HK-2 (cell line): ENCODE data around the gene DDOST.
"Not testable (repeated sequence)": the region's sequence is repeated elsewhere in the genome, so short reads cannot be mapped to it uniquely, and the experiment has no call there.

ENCODE experiments used
- DNase-seq: peaks from one replicate; pipeline ENCODE4 v3.0.0-alpha.2; 2018; ENCODE audit not compliant: unreplicated experiment

Gene DDOST

DNA sequence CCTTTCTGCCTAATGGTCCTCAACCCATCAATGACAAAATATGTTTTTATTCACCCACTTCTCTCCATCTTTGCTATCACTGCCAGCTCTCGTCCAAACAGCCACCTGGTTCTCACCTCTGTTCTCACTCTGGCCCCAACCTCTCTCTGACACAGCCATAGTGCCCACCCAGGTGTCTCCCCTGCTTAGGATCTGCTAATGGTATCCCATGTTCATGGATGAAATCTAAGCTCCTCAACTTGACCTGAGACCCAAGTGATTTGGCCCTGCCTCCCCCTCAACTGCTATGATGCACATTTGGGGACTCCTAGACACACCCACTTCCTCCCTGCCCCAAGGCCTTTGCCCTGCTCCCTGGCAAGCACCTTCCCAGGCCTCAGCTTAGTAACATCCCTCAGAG, 30.7 kb upstream of the DDOST start:
- no peak for DNase-seq

- no peak for DNase-seq
These were observed 28.5 kb upstream of the DDOST start for GRCh38 chr1:20689645-20690056.

- DNase-seq: no peak
These were observed 25.9 kb upstream of the DDOST start for GRCh38 chr1:20686883-20687725.

DNA sequence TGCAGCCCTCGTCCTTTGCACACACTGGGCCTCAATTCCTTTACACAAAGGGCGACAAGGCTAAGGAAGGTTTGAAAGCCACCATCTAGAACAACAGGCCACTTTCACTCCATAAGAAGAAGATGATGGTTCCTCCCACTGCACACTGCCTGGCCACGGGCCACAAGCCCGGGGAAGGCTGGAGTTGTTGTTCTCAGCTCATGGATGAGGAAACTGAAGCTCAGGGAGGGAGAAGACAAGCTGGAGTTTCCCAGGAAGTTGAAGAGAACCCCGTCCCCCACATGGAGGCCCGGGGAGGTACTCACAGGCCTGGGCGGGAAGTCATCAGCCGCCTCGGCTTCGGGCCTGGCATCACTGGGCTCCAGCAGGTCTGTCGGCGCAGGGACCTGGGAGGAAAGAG, 24.6 kb upstream of the DDOST start:
- DNase-seq: no peak

GRCh38 chr1:20685099-20685662, 24.0 kb upstream of the DDOST start:
- DNase-seq: no peak

GRCh38 chr1:20684651-20685050, 23.5 kb upstream of the DDOST start:
- no peak for DNase-seq

GRCh38 chr1:20684050-20684620, 23.0 kb upstream of the DDOST start:
- DNase-seq: no peak

- no peak for DNase-seq
These were observed 22.4 kb upstream of the DDOST start for GRCh38 chr1:20683614-20684013.

GRCh38 chr1:20682571-20683236, 21.5 kb upstream of the DDOST start:
- DNase-seq: no peak

- DNase-seq: no peak
These were observed 20.8 kb upstream of the DDOST start for GRCh38 chr1:20681999-20682398.

DNA sequence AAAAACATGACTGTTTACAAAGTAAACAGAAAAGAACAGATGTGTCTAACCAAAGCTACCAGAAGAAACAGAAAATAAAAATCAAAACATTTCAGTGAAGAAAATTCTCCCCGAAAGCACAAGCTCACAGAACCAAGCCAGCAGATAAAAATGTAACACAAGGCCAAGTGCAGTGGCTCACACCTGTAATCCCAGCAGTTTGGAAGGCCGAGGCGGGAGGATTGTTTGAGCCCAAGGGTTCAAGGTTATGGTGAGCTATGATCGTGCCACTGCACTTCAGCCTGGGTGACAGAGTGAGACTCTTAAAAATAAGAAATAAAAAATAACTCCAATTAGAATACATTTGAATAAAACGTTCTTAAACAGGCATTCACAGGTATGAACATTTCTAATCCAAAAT, 19.1 kb upstream of the DDOST start:
- DNase-seq: no peak

DNA sequence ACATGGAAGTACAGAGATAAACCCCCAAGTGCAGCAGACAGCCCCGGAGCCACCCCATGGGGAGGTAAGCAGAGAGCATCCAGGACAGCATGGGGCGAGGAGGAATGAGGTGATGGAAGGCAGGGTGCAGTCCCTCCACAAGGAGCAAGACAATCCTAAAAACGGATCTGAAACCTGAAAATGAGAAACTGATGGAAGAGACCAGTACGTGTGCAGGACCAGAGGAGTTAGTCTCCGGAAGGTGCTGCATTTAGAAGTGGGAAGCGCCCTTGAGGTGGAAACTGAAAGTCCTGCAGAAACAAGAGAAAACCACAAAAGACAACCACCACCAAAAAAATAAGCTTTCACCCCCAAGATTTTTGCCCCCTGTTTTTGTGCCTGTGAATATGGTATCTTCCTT, 17.4 kb upstream of the DDOST start:
- no peak for DNase-seq

DNA sequence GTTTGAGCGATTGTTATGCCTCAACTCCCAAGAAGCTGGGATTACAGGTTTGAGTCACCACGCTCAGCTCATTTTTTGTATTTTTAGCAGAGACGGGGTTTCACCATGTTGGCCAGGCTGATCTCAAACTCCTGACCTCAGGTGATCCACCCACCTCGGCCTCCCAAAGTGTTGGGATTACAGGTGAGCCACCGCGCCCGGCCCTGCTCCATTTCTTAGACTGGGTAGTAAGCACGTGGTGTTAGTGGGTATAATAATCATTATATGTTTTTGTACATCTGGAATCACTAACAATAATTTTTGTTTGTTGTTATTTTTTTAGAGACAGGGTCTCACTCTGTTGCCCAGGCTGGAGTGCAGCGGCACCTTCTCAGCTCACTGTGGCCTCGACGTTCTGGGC, 12.5 kb upstream of the DDOST start:
- not testable (repeated sequence) for DNase-seq

DNA sequence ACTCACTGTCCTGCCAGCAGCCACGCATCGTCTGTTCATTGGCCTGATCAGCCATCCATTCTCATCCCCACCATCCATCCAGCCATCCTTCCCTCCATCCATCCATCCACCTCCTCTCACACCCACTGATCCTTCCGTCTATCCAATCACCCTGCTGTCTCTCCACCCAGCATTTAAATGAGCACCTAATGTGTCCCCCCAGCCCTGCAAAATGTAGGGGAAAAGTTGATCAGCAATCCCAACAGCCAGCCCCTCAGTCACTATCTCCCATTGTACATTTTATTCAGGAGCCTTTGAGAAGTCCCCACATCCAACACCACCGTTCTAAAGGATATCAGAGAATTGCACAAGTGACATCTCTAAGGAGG, 11.1 kb upstream of the DDOST start:
- DNase-seq: no peak

GRCh38 chr1:20670936-20671335, 9.8 kb upstream of the DDOST start:
- DNase-seq: no peak

GRCh38 chr1:20668581-20668980, 7.4 kb upstream of the DDOST start:
- no peak for DNase-seq

DNA sequence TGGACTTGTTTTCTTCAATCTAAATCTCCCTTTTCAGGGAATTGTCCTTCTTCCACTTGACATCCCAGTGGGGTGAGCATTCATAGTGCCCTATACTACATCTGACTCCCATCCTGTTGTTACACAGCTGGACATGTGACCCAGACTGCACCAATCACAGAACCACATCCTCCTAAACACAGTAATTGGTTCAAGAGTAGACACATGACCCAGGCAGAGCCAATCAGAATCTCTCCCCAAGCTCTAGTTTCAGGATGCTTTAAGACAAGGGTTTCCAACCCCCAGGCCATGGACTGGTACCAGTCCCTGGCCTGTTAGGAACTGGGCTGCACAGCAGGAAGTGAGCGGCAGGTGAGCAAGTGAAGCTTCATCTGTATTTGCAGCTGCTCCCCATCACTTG, 5.6 kb upstream of the DDOST start:
- no peak for DNase-seq

DNA sequence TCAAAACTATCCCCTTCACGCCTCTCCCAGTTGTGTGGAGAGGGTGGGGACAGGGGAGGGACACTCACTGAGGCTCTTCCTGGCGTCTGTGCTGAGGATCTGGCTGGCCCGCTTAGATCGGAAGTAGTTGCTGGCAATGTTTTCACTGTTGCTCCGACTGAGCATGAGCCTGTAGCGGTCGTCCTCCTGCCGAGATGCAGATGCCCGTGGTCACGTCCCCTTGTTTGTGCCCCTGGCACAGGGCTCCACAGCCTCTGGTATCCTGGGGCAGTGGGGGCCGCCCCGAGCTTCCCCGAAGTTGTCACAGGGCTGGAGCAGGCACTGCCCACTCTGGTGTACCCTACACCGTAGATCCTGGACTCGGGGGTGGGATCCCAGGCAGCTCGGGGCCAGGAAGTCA, 5.0 kb upstream of the DDOST start:
- no peak for DNase-seq

GRCh38 chr1:20665726-20666125, 4.6 kb upstream of the DDOST start:
- DNase-seq: no peak

GRCh38 chr1:20663969-20664715, 3.0 kb upstream of the DDOST start:
- no peak for DNase-seq

DNA sequence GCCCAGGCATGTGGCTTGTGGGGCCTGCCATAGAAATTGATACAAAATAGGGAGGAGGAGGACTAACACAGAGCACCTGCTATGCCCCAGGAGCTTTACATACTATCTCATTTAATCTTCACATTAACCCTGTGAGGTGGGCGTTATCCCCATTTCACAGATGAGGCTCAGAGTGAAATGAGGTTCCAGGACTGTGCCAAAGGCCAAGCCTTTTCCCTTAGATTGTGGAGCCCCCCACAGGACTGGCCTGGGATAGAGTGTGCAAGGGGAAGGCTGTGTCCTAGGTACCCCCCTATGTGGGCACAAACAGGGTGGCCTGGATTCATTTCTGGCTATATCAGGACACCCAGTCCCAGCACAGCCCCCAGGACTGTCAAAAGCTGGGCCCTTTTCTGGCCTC, 2.2 kb upstream of the DDOST start:
- no peak for DNase-seq

DNA sequence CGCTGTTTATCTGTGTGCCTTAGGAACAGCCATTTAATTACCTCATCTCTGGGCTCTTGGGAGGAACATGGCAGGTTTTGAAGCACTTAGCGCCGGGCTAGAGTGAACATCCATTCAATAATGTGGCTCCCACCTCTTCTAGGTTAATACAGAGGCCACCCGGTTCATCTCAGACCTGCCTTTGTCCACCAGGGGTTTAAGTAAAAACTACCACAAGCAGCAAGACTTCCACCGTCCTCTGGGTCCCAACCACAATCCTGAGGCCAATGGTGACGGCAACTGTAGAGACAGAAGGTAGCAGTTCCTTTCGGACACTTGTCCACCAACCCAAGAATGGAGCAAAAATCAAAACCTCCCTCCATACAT, 924 bp upstream of the DDOST start:
- DNase-seq: no peak
